HCT116 (cell line): ENCODE data around the gene INAVA.

Experiments used
- CEBPB ChIP-seq: IDR thresholded peaks from 2 replicates; pipeline ENCODE4 v1.6.1; 2012; ENCODE audit warnings: low read depth
- EZH2 ChIP-seq: fragments of 200-600 bp; sonication (generic); IDR thresholded peaks from 2 replicates; pipeline ENCODE4 v1.6.1; 2017; ENCODE audit warnings: antibody characterized with exemption, mixed run types
- EZH2phosphoT487 ChIP-seq: fragments of 200-600 bp; IDR thresholded peaks from 2 replicates; pipeline ENCODE4 v1.6.1; 2018; ENCODE audit warnings: antibody characterized with exemption, borderline replicate concordance
- JUND ChIP-seq: IDR thresholded peaks from 2 replicates; pipeline ENCODE4 v1.6.1; 2012
- POLR2A ChIP-seq: IDR thresholded peaks from 2 replicates; pipeline ENCODE4 v1.7.0; 2011; ENCODE audit warnings: borderline replicate concordance; ENCODE audit not compliant: insufficient read depth, insufficient read length; ENCODE audit errors: extremely low read depth
- POLR2AphosphoS5 ChIP-seq: IDR thresholded peaks from 2 replicates; pipeline ENCODE4 v1.6.1; 2011; ENCODE audit warnings: mild to moderate bottlenecking, low read depth, low read length, moderate library complexity
- SIN3A ChIP-seq: IDR thresholded peaks from 2 replicates; pipeline ENCODE4 v1.6.1; 2012; ENCODE audit warnings: low read depth
- TCF7L2 ChIP-seq: IDR thresholded peaks from 2 replicates; pipeline ENCODE4 v1.7.0; 2011; ENCODE audit warnings: borderline replicate concordance, inconsistent platforms; ENCODE audit not compliant: insufficient read depth, insufficient read length; ENCODE audit errors: extremely low read depth
- TF ChIP-seq, protein P1 (sequence below), 3 experiments: fragments of 200-600 bp in 1 of 3; sonication (generic) in 1 of 3; IDR thresholded peaks in 2 of 3; conservative IDR thresholded peaks in 1 of 3; 2 replicates each; pipeline ENCODE4 v1.5.1; 2012 to 2017; ENCODE audit warnings: low read depth in 2 of 3, low read length in 2 of 3, antibody characterized with exemption in 1 of 3, borderline replicate concordance in 1 of 3, control low read depth in 1 of 3, mild to moderate bottlenecking in 1 of 3, mixed read lengths in 1 of 3, mixed run types in 1 of 3, moderate library complexity in 1 of 3; ENCODE audit not compliant: insufficient read depth in 1 of 3
- TF ChIP-seq, protein P2 (sequence below): IDR thresholded peaks from 2 replicates; pipeline ENCODE4 v1.6.1; 2012
- TF ChIP-seq, protein P3 (sequence below): IDR thresholded peaks from 2 replicates; pipeline ENCODE4 v1.6.1; 2012; ENCODE audit warnings: low read depth

DNA sequence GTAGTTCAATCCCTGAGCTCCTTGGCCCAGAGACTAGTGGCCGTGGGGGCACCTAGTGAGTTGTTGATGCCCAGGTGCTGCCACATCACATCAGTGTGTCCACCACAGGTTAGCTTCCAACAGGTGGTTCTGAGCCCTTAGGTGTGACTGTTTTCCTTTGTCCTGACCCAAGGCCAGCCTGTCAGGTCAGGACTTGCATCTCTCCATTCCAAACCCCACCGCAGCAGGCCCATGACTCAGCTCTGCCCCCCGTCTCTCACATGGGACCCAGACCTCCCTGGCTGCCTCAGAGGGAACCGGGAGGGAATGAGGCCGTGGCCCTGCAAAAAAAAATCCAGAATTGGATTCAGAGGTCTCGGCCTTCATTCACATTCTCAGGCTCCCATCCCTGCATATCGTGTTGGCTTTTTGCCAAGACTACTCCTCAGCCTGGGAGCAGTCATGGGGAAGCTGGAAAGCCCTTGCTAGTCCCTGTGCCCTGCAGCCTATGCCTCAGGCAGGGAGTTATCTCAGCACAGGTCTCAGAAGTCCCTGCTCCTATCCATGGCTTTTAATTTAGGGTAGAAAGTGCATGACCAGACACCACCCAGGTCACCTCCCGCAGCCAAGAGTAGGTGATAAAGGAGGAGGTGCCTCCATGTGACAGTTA is 7.2 kb downstream of the INAVA start:
- no peak for TF ChIP-seq POLR2A
- no peak for TF ChIP-seq CEBPB
- no peak for TF ChIP-seq POLR2AphosphoS5
- TF ChIP-seq EZH2, result no peak
- TF ChIP-seq, protein P1, sequence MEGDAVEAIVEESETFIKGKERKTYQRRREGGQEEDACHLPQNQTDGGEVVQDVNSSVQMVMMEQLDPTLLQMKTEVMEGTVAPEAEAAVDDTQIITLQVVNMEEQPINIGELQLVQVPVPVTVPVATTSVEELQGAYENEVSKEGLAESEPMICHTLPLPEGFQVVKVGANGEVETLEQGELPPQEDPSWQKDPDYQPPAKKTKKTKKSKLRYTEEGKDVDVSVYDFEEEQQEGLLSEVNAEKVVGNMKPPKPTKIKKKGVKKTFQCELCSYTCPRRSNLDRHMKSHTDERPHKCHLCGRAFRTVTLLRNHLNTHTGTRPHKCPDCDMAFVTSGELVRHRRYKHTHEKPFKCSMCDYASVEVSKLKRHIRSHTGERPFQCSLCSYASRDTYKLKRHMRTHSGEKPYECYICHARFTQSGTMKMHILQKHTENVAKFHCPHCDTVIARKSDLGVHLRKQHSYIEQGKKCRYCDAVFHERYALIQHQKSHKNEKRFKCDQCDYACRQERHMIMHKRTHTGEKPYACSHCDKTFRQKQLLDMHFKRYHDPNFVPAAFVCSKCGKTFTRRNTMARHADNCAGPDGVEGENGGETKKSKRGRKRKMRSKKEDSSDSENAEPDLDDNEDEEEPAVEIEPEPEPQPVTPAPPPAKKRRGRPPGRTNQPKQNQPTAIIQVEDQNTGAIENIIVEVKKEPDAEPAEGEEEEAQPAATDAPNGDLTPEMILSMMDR (IDR thresholded peaks at IDR 0.05 in 2 of 3, conservative IDR thresholded peaks at IDR 0.05 in 1 of 3; ENCODE audit: borderline replicate concordance in 1 of 3, insufficient read depth in 1 of 3, low read depth in 2 of 3, low read length in 2 of 3), result no peak
- no peak for TF ChIP-seq SIN3A
- TF ChIP-seq EZH2phosphoT487, result no peak
- TF ChIP-seq, protein P2, sequence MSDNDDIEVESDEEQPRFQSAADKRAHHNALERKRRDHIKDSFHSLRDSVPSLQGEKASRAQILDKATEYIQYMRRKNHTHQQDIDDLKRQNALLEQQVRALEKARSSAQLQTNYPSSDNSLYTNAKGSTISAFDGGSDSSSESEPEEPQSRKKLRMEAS, result no peak
- TF ChIP-seq JUND, result no peak
- TF ChIP-seq, protein P3, sequence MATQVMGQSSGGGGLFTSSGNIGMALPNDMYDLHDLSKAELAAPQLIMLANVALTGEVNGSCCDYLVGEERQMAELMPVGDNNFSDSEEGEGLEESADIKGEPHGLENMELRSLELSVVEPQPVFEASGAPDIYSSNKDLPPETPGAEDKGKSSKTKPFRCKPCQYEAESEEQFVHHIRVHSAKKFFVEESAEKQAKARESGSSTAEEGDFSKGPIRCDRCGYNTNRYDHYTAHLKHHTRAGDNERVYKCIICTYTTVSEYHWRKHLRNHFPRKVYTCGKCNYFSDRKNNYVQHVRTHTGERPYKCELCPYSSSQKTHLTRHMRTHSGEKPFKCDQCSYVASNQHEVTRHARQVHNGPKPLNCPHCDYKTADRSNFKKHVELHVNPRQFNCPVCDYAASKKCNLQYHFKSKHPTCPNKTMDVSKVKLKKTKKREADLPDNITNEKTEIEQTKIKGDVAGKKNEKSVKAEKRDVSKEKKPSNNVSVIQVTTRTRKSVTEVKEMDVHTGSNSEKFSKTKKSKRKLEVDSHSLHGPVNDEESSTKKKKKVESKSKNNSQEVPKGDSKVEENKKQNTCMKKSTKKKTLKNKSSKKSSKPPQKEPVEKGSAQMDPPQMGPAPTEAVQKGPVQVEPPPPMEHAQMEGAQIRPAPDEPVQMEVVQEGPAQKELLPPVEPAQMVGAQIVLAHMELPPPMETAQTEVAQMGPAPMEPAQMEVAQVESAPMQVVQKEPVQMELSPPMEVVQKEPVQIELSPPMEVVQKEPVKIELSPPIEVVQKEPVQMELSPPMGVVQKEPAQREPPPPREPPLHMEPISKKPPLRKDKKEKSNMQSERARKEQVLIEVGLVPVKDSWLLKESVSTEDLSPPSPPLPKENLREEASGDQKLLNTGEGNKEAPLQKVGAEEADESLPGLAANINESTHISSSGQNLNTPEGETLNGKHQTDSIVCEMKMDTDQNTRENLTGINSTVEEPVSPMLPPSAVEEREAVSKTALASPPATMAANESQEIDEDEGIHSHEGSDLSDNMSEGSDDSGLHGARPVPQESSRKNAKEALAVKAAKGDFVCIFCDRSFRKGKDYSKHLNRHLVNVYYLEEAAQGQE, result no peak
- TF ChIP-seq TCF7L2, result no peak
